ENCODE results near the gene ABCF2. TPM values are rescaled to one million over a fixed set of nuclear protein-coding genes. Genes with fewer than 3 reads are reported as not detected.

Gene ABCF2
- total RNA-seq, 1 donor from 2014 or later, result 85.4 TPM

Other genes with a start within 250 kb of the ABCF2 start
- gene KCNH2, start 248.9 kb downstream of the ABCF2 start, total RNA-seq, result 0.20 and 0.49 TPM in 2 replicates
- gene NOS3, start 236.2 kb downstream of the ABCF2 start, total RNA-seq, result 12.2 and 12.8 TPM in 2 replicates
- gene ATG9B, start 202.7 kb downstream of the ABCF2 start, total RNA-seq, result 4.7 and 6.3 TPM in 2 replicates
- 56.9 and 57.9 TPM in 2 replicates for gene ABCB8, start 198.8 kb downstream of the ABCF2 start, total RNA-seq
- gene ASIC3, start 178.7 kb downstream of the ABCF2 start, total RNA-seq, result 1.9 and 4.1 TPM in 2 replicates
- 24.9 and 28.1 TPM in 2 replicates for gene CDK5, start 169.3 kb downstream of the ABCF2 start, total RNA-seq
- 127 and 128 TPM in 2 replicates for gene SLC4A2, start 167.6 kb downstream of the ABCF2 start, total RNA-seq
- gene FASTK, start 146.4 kb downstream of the ABCF2 start, total RNA-seq, result 92.6 and 96.3 TPM in 2 replicates
- gene TMUB1, start 143.7 kb downstream of the ABCF2 start, total RNA-seq, result 55.3 and 63.4 TPM in 2 replicates
- gene AGAP3, start 140.7 kb downstream of the ABCF2 start, total RNA-seq, result 52.9 and 58.0 TPM in 2 replicates
- gene GBX1, start 59.5 kb downstream of the ABCF2 start, total RNA-seq, result not detected in 2 replicates
- not detected in 2 replicates for gene ASB10, start 40.0 kb downstream of the ABCF2 start, total RNA-seq
- gene H2BK1, start 16.7 kb downstream of the ABCF2 start, total RNA-seq, result not detected in 2 replicates
- gene CHPF2, start 5.3 kb upstream of the ABCF2 start, total RNA-seq, result 45.6 and 48.5 TPM in 2 replicates
- 2.4 and 3.1 TPM in 2 replicates for gene SMARCD3, start 21.5 kb upstream of the ABCF2 start, total RNA-seq
- 40.3 and 41.2 TPM in 2 replicates for gene NUB1, start 114.6 kb upstream of the ABCF2 start, total RNA-seq
- not detected in 2 replicates for gene WDR86, start 182.8 kb upstream of the ABCF2 start, total RNA-seq
- gene CRYGN, start 212.9 kb upstream of the ABCF2 start, total RNA-seq, result 0.22 TPM in 1 of 2 replicates, not detected in the other

Data from activated T-helper 1 cell treated with anti-CD3 and anti-CD28 coated beads, Interleukin-12 subunit alpha, Interleukin-12 subunit beta, Interleukin-2, Interleukin-4 antibody, amounts not matched to agents 30 ng/mL and 10 ng/mL and 1 ng/mL, durations not matched to agents 14 hours and 24 hours and 36 hours (primary cell).